ENCODE results near the gene RINL.

DNA sequence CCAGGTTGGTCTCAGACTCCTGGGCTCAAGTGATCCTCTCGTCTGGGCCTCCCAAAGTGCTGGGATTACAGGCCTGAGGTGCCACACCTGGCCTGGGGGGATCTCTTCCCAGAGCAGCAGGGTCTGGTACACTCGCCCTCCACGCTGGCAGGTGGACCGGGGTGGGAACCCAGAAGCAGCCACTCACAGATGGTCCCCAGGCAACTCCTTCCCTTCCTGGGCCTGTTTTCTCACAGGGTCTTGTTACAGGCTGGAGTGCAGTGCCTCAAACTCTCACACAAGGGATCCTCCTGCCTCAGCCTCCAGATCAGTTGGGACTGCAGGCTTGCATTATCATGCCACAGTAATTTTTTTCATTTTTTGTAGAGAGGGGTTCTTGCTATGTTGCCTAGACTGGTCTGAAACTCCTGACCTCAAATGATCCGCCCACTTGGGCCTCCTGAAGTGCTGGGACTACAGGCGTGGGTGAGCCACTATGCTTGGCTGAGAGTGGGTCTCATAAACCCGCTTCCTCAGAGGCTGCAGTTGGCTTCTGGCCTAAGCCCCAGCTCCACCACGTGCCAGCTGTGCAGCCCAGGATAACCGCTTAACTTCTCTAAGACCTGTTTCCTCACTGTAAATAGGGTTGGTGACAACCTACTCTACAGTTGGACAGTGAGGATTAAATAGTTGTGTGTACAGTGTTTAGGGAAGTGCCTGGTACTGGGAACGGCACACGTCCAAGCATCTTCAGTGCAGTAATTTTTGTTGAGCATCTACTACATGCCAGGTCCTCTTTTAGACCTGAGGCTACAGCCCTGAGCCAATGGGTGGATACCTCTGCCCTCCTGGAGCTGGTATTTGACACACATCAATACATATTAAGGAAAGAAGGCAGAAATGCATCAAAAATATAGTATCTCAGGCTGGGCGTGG, 34.8 kb upstream of the RINL start:
- TF ChIP-seq, protein P1, sequence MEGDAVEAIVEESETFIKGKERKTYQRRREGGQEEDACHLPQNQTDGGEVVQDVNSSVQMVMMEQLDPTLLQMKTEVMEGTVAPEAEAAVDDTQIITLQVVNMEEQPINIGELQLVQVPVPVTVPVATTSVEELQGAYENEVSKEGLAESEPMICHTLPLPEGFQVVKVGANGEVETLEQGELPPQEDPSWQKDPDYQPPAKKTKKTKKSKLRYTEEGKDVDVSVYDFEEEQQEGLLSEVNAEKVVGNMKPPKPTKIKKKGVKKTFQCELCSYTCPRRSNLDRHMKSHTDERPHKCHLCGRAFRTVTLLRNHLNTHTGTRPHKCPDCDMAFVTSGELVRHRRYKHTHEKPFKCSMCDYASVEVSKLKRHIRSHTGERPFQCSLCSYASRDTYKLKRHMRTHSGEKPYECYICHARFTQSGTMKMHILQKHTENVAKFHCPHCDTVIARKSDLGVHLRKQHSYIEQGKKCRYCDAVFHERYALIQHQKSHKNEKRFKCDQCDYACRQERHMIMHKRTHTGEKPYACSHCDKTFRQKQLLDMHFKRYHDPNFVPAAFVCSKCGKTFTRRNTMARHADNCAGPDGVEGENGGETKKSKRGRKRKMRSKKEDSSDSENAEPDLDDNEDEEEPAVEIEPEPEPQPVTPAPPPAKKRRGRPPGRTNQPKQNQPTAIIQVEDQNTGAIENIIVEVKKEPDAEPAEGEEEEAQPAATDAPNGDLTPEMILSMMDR (optimal IDR thresholded peaks at IDR 0.05 in 1 of 3, IDR thresholded peaks at IDR 0.05 in 1 of 3, conservative IDR thresholded peaks at IDR 0.05 in 1 of 3; ENCODE audit: extremely low read depth in 1 of 3, insufficient read depth in 2 of 3, low read length in 3 of 3) = no peak
- TF ChIP-seq EZH2 (IDR thresholded peaks at IDR 0.05; ENCODE audit: low read length) = no peak
